ENCODE measurements around the gene NUDT22. TPM values are rescaled to one million over a fixed set of nuclear protein-coding genes. Genes with fewer than 3 reads are reported as not detected.

The NUDT22 gene
- total and polyA plus RNA-seq, 2 donors (not counting 1 experiment from before 2014, with no cell fraction given): 104 to 139 TPM

DNA sequence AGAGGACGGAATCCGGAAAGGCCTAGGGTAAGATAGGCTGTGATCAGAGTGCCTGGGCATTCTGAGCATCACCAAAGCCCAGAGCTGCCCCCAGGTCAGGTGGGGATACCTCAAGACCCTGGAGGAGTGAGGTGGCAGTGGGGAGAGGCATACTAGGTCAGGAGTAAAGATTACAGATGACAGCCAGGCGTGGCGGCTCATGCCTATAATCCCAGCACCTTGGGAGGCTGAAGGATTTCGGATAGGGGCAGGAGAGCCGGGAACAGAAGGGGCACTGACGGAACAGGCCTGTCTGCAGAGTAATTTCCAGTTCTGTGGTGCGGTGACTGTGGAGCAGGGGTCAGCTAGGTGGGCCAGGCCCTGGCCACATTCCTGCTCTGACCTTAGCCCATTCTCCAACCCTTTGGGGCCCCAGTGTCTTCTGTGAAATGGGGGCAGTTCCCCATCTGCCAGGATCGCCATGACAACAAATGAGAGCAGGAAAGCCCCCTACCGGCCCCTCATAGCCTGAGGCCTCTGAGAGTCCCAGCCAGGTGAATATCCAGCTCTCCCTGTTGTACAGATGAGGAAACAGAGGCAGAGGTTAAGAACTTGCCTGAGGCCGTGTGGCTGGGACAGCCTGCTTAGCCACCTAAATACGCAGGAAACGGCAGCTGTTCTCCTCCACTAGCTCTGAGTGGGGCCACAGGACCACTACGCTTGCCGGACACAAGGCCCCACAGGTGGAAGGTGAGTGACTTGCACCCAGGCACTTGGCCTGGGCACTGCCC lies 49.1 kb downstream of the NUDT22 start:
- Histone ChIP-seq H2AFZ (ENCODE audit: insufficient read depth, low read depth, low read length, poor library complexity, severe bottlenecking) (no peak overlapping the region), H3K36me3 (replicated peaks in 1 of 2; ENCODE audit: control extremely low read depth in 1 of 2, control insufficient read depth in 1 of 2, extremely low read depth in 1 of 2, insufficient read depth in 2 of 2, low read length in 1 of 2) (peaks cover 0 to 13% of the 10 kb centered on the region in 2 experiments), H3K9ac (ENCODE audit: low read length) (no peak overlapping the region), H3K79me2 (ENCODE audit: control insufficient read depth, insufficient read depth, low read length) (no peaks in the 10 kb centered on the region), H3K4me3 (ENCODE audit: control extremely low read depth in 1 of 5, extremely low read depth in 1 of 5, insufficient read depth in 1 of 5, low read depth in 2 of 5, low read length in 4 of 5) (no peak overlapping the region), H4K20me1 (ENCODE audit: control insufficient read depth, insufficient read depth, low read length, poor library complexity, severe bottlenecking) (no peaks in the 10 kb centered on the region), H3K4me1 (ENCODE audit: control insufficient read depth in 2 of 2, insufficient read depth in 2 of 2, low read length in 2 of 2) (peaks cover 5 to 14% of the 10 kb centered on the region in 2 donors), H3K4me2 (replicated peaks; ENCODE audit: low read depth, low read length, poor library complexity, severe bottlenecking) (no peak overlapping the region), H3K27me3 (replicated peaks in 1 of 4; ENCODE audit: control extremely low read depth in 1 of 4, control insufficient read depth in 3 of 4, insufficient read depth in 4 of 4, low read length in 3 of 4) (no peaks in the 10 kb centered on the region), H3K9me3 (ENCODE audit: control extremely low read depth in 1 of 3, control insufficient read depth in 2 of 3, insufficient read depth in 1 of 3, low read length in 2 of 3) (no peaks in the 10 kb centered on the region), H3K27ac (ENCODE audit: low read length in 2 of 2) (no peak overlapping the region)
- intact Hi-C loops (cut with micrococcal nuclease): no loop called here
- no peaks in the 10 kb centered on the region for H3K9me3 Mint-ChIP-seq (ENCODE audit: insufficient read depth)
- TF ChIP-seq EZH2 (IDR thresholded peaks at IDR 0.05; ENCODE audit: borderline replicate concordance, insufficient read depth, low read depth, low read length, poor library complexity, severe bottlenecking) (no peak), CTCF (IDR thresholded peaks at IDR 0.05) (no peak)
- 96% methylated on average over 12 of the region's 15 CpGs for WGBS (ENCODE audit: insufficient coverage)
- H3K27me3 Mint-ChIP-seq: no peaks in the 10 kb centered on the region
- POLR2A ChIA-PET: interaction anchor here (0.7 to 1.2 kb wide), 2 partner anchors 10 to 207 kb away, joined by 3 to 4 read pairs; no protein-coding TSS in a partner anchor
- H3K4me3 Mint-ChIP-seq: no peak overlapping the region
- CTCF ChIA-PET: interaction anchor here (1.0 to 2.1 kb wide), 3 partner anchors 9 to 71 kb away, joined by 3 to 8 read pairs (median 4); partner anchors contain the start of genes BAD and CATSPERZ
- H3K4me1 Mint-ChIP-seq: peaks cover 7% of the 10 kb centered on the region
- H3K27ac Mint-ChIP-seq: no peak overlapping the region
- no peak for DNase-seq
- ATAC-seq (ENCODE audit: low read depth): no peak

- H3K4me1 ChIP-seq (ENCODE audit: control insufficient read depth in 2 of 2, insufficient read depth in 2 of 2, low read length in 2 of 2): peaks cover 5 to 8% of the 10 kb centered on the region in 2 donors
- no peak overlapping the region for H2AFZ ChIP-seq (ENCODE audit: insufficient read depth, low read depth, low read length, poor library complexity, severe bottlenecking)
- no peak for ATAC-seq (ENCODE audit: low read depth)
- Mint-ChIP-seq H3K9me3 (ENCODE audit: insufficient read depth) (no peaks in the 10 kb centered on the region), H3K4me1 (peaks cover 4% of the 10 kb centered on the region), H3K27ac (no peak overlapping the region), H3K27me3 (no peaks in the 10 kb centered on the region), H3K4me3 (no peak overlapping the region)
- H3K27ac ChIP-seq (ENCODE audit: low read length in 2 of 2): no peak overlapping the region
- POLR2A ChIA-PET: interaction anchor here (1.2 kb wide), 1 partner anchor 9 kb away, joined by 3 read pairs; no protein-coding TSS in a partner anchor
- H3K9me3 ChIP-seq (ENCODE audit: control extremely low read depth in 1 of 3, control insufficient read depth in 2 of 3, insufficient read depth in 1 of 3, low read length in 2 of 3): no peaks in the 10 kb centered on the region
- H3K36me3 ChIP-seq (replicated peaks in 1 of 2; ENCODE audit: control extremely low read depth in 1 of 2, control insufficient read depth in 1 of 2, extremely low read depth in 1 of 2, insufficient read depth in 2 of 2, low read length in 1 of 2): peaks cover 0 to 13% of the 10 kb centered on the region in 2 experiments
- CTCF ChIA-PET: interaction anchor here (1.1 to 2.1 kb wide), 2 partner anchors 25 to 71 kb away, joined by 4 to 8 read pairs; partner anchors contain the start of gene CATSPERZ
- intact Hi-C loops (cut with micrococcal nuclease): no loop called here
- no peaks in the 10 kb centered on the region for H3K27me3 ChIP-seq (replicated peaks in 1 of 4; ENCODE audit: control extremely low read depth in 1 of 4, control insufficient read depth in 3 of 4, insufficient read depth in 4 of 4, low read length in 3 of 4)
- H3K9ac ChIP-seq (ENCODE audit: low read length): no peak overlapping the region
- no peak overlapping the region for H3K4me2 ChIP-seq (replicated peaks; ENCODE audit: low read depth, low read length, poor library complexity, severe bottlenecking)
- H3K79me2 ChIP-seq (ENCODE audit: control insufficient read depth, insufficient read depth, low read length): no peaks in the 10 kb centered on the region
- H4K20me1 ChIP-seq (ENCODE audit: control insufficient read depth, insufficient read depth, low read length, poor library complexity, severe bottlenecking): no peaks in the 10 kb centered on the region
- 100% methylated on average over 1 of the region's 2 CpGs for WGBS (ENCODE audit: insufficient coverage)
- no peak overlapping the region for H3K4me3 ChIP-seq (ENCODE audit: control extremely low read depth in 1 of 5, extremely low read depth in 1 of 5, insufficient read depth in 1 of 5, low read depth in 2 of 5, low read length in 4 of 5)
- DNase-seq: no peak
- TF ChIP-seq CTCF (IDR thresholded peaks at IDR 0.05) (no peak), EZH2 (IDR thresholded peaks at IDR 0.05; ENCODE audit: borderline replicate concordance, insufficient read depth, low read depth, low read length, poor library complexity, severe bottlenecking) (no peak)
Observed at GRCh38 chr11:64275841-64276240, 49.8 kb downstream of the NUDT22 start.
